Activated T-cell treated with anti-CD3 and anti-CD28 coated beads for 48 hours (primary cell): ENCODE results near the gene NKX6-2.
"Not testable (repeated sequence)": the region's sequence is repeated elsewhere in the genome, so short reads cannot be mapped to it uniquely, and the experiment has no call there.

Experiments
- DNase-seq: peaks from one replicate; pipeline ENCODE4 v3.0.0-alpha.2; 2020; ENCODE audit warnings: low read depth

The NKX6-2 gene

GRCh38 chr10:132755166-132755711, 30.7 kb downstream of the NKX6-2 start:
- DNase-seq = no peak

DNA sequence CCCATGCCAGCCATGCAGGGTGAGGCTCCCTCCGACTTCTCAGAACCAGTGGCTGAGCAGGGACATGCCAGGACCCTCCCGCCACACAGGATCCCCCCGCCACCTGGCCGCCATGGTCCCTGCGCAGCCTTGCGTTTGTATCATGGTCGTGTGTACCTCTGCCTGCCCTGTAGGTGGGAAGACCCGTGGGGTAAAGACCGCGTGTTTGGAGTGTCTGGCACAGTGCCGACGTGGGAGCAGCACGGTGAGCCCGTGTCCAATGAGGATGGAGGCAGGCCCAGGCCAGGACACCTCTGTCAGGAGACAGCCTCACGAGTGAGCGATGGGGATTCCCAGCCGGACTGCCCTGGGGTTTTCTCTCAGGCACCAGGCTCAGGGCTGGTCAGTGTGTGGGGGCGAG, 31.9 kb downstream of the NKX6-2 start:
- DNase-seq = no peak

DNA sequence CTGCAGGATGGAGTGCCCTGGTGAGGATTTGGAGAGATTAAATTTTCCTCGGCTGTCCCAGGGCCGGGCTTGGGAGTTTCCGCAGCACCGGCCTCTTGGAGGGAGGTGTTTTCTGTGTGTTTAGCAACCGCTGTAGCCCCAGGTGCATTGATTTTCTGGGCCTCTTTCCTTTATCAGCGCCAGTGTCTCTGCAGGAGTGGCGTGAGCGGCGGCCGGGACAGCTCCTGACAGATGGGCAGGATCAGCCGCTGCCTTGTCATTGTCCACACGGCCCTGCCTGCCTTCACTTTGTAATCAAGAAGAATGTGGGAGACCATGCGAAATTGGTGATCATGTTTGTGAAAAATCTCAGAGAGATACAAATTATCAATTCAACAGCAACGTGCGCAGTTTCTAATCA, 32.4 kb downstream of the NKX6-2 start:
- DNase-seq = no peak

GRCh38 chr10:132752961-132753360, 33.0 kb downstream of the NKX6-2 start:
- no peak for DNase-seq

DNA sequence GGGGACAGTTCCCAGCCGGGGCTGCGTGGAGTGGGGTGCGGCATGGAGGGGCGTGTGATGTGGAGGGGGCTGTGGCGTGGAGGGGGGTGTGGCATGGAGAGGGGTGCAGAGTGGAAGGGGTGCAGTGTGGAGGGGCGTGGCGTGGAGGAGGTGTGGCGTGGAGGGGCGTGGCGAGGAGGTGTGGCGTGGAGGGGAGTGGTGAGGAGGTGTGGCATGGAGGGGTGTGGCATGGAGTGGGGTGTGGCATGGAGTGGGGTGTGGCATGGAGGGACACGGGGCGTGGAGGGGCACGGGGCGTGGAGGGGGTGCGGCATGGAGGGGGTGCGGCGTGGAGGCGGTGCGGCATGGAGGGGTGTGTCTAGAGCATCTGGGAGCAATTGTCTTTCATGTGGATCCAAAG, 33.6 kb downstream of the NKX6-2 start:
- no peak for DNase-seq

GRCh38 chr10:132750936-132751335, 35.0 kb downstream of the NKX6-2 start:
- DNase-seq = no peak

GRCh38 chr10:132749371-132749795, 36.6 kb downstream of the NKX6-2 start:
- no peak for DNase-seq

DNA sequence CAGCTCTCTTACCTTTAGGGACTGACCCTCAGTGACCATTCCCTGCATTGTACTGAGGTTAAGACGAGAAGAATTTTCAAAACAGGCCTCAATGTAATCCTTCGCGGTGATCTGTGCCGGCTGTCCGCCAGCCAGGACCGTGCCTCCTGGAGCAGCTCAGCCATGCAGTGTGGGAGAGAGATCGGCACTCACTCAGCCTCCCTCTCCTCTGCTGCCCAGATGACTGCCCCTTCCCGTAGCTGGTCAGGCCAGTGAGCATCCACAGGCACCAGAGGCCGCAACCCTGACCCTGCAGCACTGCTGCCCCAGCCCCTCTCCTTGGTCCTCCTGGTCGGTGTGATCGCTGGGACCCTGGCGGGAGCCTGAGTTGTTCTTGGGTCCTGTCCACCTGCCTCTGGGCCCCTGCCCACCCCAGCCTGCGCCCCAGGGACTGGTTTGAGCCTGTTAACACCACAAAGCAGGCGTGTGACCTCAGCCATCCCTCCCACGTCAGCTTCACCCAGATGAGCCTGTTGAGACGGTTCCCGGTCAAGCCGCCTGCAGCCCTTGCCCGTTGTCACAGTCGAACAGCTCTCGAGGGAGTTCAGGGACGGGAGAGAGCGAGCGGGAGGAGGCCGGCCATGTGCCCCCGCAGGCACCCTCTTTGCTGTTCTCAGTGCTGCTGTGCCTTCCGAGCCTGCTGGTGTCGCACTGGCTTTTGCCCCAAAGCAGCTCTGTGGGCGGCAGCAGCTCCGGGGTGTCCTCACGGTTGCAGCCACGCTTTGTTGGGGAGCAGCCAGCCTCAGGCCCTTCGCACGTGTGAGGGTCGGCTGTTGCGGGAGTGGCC, 37.2 kb downstream of the NKX6-2 start:
- DNase-seq = no peak

- DNase-seq = no peak
Measured at GRCh38 chr10:132748135-132748534, 37.8 kb downstream of the NKX6-2 start.

GRCh38 chr10:132746801-132747625, 38.9 kb downstream of the NKX6-2 start:
- DNase-seq = no peak

DNA sequence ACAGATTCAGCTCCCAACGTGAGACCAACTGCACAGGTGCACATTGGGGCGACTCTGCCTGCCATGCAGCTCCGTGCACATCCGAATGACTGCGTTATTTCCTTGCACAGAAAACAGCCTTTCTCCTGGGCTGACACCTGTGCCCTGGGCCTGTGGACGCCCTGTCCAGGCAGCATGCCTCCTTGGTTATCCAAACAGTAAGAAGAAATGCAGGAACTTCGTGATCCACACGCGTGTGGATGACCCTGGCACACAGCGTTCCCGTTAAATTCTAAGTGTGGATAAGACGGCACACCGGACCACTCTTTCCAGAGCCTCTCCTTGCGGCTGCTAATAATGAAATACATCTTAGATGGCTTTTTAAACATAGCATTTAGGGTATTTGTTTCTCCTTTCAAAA, 39.6 kb downstream of the NKX6-2 start:
- no peak for DNase-seq

- no peak for DNase-seq
Measured at GRCh38 chr10:132745971-132746370, 40.0 kb downstream of the NKX6-2 start.

- no peak for DNase-seq
Measured at GRCh38 chr10:132745511-132745910, 40.4 kb downstream of the NKX6-2 start.

- DNase-seq = no peak
Measured at GRCh38 chr10:132744839-132745238, 41.1 kb downstream of the NKX6-2 start.

GRCh38 chr10:132743925-132744490, 41.9 kb downstream of the NKX6-2 start:
- no peak for DNase-seq

DNA sequence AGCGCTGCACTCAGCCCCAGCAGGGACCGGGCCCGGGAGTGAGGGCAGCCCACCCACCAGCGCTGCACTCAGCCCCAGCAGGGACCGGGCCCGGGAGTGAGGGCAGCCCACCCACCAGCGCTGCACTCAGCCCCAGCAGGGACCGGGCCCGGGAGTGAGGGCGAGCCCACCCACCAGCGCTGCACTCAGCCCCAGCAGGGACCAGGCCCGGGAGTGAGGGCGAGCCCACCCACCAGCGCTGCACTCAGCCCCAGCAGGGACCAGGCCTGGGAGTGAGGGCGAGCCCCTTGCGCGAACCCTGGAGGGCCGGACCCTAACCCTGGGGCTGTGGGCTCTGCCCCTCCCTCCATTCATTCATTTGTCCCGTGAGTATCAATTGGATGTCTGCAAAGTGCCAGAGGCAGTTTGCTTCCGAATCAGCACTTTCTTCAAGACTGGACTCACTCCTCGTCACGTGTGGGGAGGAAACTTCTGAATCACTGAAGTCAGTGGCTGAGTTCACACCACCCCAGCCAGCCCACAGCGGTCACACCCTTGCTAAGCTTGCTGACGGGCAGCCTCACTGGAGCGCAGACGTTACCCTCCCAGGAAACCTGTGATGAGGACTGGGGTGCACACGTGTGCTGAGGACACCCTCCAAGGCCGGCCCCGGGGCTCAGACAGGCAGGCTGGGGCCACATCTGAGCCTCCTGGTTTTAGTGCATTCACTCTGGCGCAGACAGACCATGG, 42.6 kb downstream of the NKX6-2 start:
- DNase-seq = not testable (repeated sequence)

DNA sequence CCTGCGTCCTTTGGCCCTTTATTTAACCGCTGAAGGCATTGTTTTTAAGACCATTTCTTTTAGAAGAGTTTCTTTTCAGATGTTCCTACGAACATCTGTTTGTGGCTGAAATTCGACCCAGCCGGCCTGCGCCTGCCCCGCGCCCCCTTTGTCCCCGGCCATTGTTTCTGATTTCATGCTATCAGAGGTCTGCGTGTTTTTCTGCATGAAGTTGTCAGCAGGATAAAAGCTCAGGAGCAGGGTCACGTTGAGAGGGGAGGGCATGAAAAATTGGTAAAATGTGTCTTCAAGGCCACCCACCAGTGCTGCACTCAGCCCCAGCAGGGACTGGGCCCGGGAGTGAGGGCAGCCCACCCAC, 43.1 kb downstream of the NKX6-2 start:
- DNase-seq = no peak

DNA sequence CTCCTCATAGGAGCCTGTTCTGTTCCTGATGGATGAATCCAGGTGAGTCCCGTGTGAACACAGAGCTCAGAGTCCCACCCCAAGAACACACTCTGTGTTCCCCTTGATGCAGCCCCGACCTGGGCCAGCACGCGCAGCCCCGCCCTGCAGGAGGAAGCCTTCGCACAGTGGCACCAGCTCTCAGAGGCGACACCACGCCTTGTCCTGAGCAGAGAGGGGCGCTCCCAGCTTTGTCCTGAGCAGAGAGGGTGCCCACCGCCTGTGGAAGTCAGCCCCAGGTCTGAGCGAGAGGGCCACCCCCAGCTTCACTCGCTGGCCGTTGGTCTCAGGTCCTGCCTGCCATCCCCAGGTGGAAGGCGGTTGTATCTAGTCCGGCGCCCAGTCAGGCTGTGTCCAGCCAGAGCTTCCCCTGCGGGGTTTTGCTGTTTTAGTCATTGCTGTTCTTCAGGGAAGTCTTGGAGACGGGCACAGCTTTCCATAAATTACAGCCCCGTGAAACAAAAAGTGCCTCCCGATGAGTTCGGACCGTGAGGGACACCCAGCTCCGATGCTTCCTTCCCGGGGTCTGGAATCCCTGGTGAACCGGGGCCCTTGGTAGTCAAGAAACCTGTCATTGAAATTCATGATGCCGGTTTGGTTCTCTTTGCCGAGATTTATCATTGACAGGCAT, 43.6 kb downstream of the NKX6-2 start:
- DNase-seq = no peak

GRCh38 chr10:132740588-132740987, 45.4 kb downstream of the NKX6-2 start:
- no peak for DNase-seq

GRCh38 chr10:132739225-132739613, 46.7 kb downstream of the NKX6-2 start:
- no peak for DNase-seq

GRCh38 chr10:132738454-132739224, 47.3 kb downstream of the NKX6-2 start:
- no peak for DNase-seq
